H1 (cell line): Measurements from ENCODE around the gene FAM204A. TPM values are rescaled to one million over a fixed set of nuclear protein-coding genes. Genes with fewer than 3 reads are reported as not detected.

ENCODE experiments used
- BCL11A ChIP-seq, 2 experiments: IDR thresholded peaks; one replicate each; pipeline ENCODE4 v1.6.1; 2011; ENCODE audit warnings: low read depth in 2 of 2, low read length in 2 of 2, mild to moderate bottlenecking in 2 of 2
- SIN3A ChIP-seq, 2 experiments: IDR thresholded peaks in 1 of 2; conservative IDR thresholded peaks in 1 of 2; 2 replicates each; pipeline ENCODE4 v1.6.1; 2011 to 2012; ENCODE audit warnings: low read length in 2 of 2, improper control_type of control experiment in 1 of 2, low read depth in 1 of 2, mild to moderate bottlenecking in 1 of 2
- TBP ChIP-seq: IDR thresholded peaks from 2 replicates; pipeline ENCODE4 v1.6.1; 2011; ENCODE audit warnings: low read depth, low read length, improper control_type of control experiment
- polyA plus RNA-seq, 7 experiments: library from polyadenylated mRNA; depleted of rRNA in 3 of 7; stranded (reverse) in 5 of 7; unstranded in 2 of 7; fragments of >200 nt in 5 of 7; fragments of 200-250 nt in 2 of 7; gene quantifications; 1 replicate in 5 of 7; 2 replicates in 1 of 7; 4 replicates in 1 of 7; pipeline versions ENCODE4 v1.2.1 to v1.2.3, GENCODE V29; 2011 to 2013; ENCODE audit warnings: missing spikeins in 2 of 7, mixed read lengths in 2 of 7
- total RNA-seq: library from RNA; stranded (reverse); fragmentation: NEBNext Ultra II Directional; extraction: Animal tissue kit (Norgen Biotek cat#: 25700); gene quantifications from 2 replicates; pipeline ENCODE4 v1.2.1, GENCODE V29; 2021

FAM204A gene
- total and polyA plus RNA-seq, 2 of the 8 experiments (the other 6 are each of a cell fraction or from before 2014, with no cell fraction given) = 4.9 to 37.4 TPM

DNA sequence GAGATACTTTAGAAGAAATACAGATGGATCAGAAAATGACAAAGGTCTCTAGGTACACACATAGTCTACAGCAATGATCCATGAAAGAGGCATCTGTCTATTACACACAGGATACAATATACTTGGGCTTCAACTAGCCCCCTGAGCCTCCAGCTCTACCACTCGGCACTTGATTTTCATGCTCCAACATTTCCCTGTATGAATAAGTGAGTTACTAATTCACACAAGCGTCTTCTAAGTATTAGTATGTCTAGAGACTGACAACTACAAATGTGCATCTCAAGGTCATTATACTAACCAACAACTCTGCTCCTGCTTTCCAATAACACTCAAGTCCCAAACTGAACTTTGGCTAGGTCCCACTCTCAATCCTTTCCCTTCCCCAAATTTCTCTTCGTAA is 8.3 kb downstream of the FAM204A start (continued):
- TF ChIP-seq SIN3A (conservative IDR thresholded peaks at IDR 0.05 in 1 of 2, IDR thresholded peaks at IDR 0.05 in 1 of 2; ENCODE audit: low read depth in 1 of 2, low read length in 2 of 2) = no peak
- TF ChIP-seq BCL11A (IDR thresholded peaks at IDR 0.05; ENCODE audit: low read depth in 2 of 2, low read length in 2 of 2) = no peak
- no peak for TF ChIP-seq TBP
